Tongue (tissue), 2 donors: ENCODE data around the gene SFMBT2. TPM values are rescaled to one million over a fixed set of nuclear protein-coding genes. Genes with fewer than 3 reads are reported as not detected.
"Not testable (repeated sequence)": the region's sequence is repeated elsewhere in the genome, so short reads cannot be mapped to it uniquely, and the experiment has no call there.

Experiments used
- DNase-seq: peaks from one replicate; pipeline ENCODE4 v3.0.0-alpha.2; 2015
- total RNA-seq: library from RNA; depleted of rRNA; stranded (reverse); fragments of >200 nt; gene quantifications from one replicate; pipeline ENCODE4 v1.2.3, GENCODE V29; 2014

The SFMBT2 gene
- total RNA-seq, 1 donor from 2014 or later = 6.7 TPM

- not testable (repeated sequence) for DNase-seq
Measured at GRCh38 chr10:7212696-7213095, 198.1 kb downstream of the SFMBT2 start.

GRCh38 chr10:7211857-7212577, 198.8 kb downstream of the SFMBT2 start:
- DNase-seq = no peak

- no peak for DNase-seq
Measured at GRCh38 chr10:7210516-7210915, 200.3 kb downstream of the SFMBT2 start.

- DNase-seq = no peak
Measured at GRCh38 chr10:7209458-7209857, 201.4 kb downstream of the SFMBT2 start.

GRCh38 chr10:7206412-7207100, 204.3 kb downstream of the SFMBT2 start:
- no peak for DNase-seq

- DNase-seq = no peak
Measured at GRCh38 chr10:7205656-7206055, 205.2 kb downstream of the SFMBT2 start.

- DNase-seq = peak; percentile 61
Measured at GRCh38 chr10:7202793-7203355, 208.0 kb downstream of the SFMBT2 start.

GRCh38 chr10:7199152-7199760, 211.6 kb downstream of the SFMBT2 start:
- peak; percentile 45 for DNase-seq

GRCh38 chr10:7196284-7196683, 214.6 kb downstream of the SFMBT2 start:
- DNase-seq = no peak

GRCh38 chr10:7195118-7195517, 215.7 kb downstream of the SFMBT2 start:
- no peak for DNase-seq

GRCh38 chr10:7194571-7194970, 216.3 kb downstream of the SFMBT2 start:
- no peak for DNase-seq

- DNase-seq = no peak
Measured at GRCh38 chr10:7193369-7193768, 217.5 kb downstream of the SFMBT2 start.

GRCh38 chr10:7192831-7193361, 217.9 kb downstream of the SFMBT2 start:
- DNase-seq = no peak

- DNase-seq = no peak
Measured at GRCh38 chr10:7192061-7192460, 218.8 kb downstream of the SFMBT2 start.

- not testable (repeated sequence) for DNase-seq
Measured at GRCh38 chr10:7190772-7191171, 220.1 kb downstream of the SFMBT2 start.

- no peak for DNase-seq
Measured at GRCh38 chr10:7189909-7190308, 220.9 kb downstream of the SFMBT2 start.

GRCh38 chr10:7188456-7189050, 222.3 kb downstream of the SFMBT2 start:
- peak; percentile 30 for DNase-seq

- DNase-seq = peak; percentile 16
Measured at GRCh38 chr10:7186387-7187018, 224.3 kb downstream of the SFMBT2 start.

GRCh38 chr10:7185367-7185690, 225.5 kb downstream of the SFMBT2 start:
- no peak for DNase-seq

- no peak for DNase-seq
Measured at GRCh38 chr10:7184660-7185366, 226.0 kb downstream of the SFMBT2 start.

- not testable (repeated sequence) for DNase-seq
Measured at GRCh38 chr10:7184116-7184515, 226.7 kb downstream of the SFMBT2 start.
